NCI-H345 treated with DMSO at 0.1 percent for 48 hours (cell line): Measurements from ENCODE around the gene NOVA1.
"Not testable (repeated sequence)": the region's sequence is repeated elsewhere in the genome, so short reads cannot be mapped to it uniquely, and the experiment has no call there.

Experiments
- DNase-seq: peaks from one replicate; lab custom pipeline; 2025; ENCODE audit not compliant: unreplicated experiment; lab: John Stamatoyannopoulos, UW

NOVA1 gene, protein sequence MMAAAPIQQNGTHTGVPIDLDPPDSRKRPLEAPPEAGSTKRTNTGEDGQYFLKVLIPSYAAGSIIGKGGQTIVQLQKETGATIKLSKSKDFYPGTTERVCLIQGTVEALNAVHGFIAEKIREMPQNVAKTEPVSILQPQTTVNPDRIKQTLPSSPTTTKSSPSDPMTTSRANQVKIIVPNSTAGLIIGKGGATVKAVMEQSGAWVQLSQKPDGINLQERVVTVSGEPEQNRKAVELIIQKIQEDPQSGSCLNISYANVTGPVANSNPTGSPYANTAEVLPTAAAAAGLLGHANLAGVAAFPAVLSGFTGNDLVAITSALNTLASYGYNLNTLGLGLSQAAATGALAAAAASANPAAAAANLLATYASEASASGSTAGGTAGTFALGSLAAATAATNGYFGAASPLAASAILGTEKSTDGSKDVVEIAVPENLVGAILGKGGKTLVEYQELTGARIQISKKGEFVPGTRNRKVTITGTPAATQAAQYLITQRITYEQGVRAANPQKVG

DNA sequence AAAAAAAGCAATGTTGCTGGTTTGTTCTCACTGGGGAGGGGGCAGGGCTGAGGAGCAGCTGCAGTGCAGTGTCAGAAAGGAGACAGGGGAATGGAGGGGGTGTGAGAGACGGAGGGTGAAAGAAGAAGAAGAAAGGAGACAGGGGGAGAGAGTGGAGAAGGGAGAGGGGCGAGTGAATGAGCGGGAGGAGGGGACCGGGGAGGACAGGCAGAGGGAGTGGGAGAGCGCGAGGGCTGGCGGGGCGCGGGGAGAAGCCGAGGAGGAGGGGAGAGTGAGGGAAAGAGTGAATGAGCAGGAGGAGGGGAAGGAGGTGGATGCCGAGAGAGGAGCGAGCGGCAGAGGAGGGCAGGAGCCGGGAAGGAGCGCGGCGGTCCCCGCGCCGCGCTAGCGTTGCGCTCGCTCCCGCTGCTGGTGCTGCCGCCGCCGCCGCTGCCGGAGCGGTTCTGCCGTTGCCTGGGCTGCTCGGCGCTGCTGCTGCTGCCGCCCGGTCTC is at the start of gene NOVA1:
NOVA1 (minus strand) TSS at position 445 of the 492 bp plus-strand sequence. CDS start 597 bp downstream, outside the sequence.
- no peak for DNase-seq

GRCh38 chr14:26645057-26645456 is 47.2 kb upstream of the NOVA1 start:
- not testable (repeated sequence) for DNase-seq

DNA sequence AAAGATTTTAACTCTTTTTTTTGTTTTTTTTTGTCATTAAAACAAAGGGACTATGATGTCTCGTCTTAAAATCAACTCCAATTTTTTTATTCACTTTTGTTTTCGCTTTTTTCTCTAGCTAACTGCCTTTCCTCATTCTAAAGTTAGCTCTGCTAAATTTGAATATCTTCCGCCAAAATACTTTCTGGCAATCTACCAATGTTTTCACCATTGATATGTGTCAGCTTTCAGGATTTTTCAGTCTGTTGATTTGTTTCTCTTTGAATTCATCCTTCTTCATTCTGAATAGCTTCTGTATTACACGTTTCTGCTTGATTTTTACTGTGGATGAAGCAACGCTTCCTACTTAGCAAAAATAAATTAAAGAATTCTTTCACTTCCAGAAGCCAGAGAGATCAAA is 38.7 kb upstream of the NOVA1 start:
- DNase-seq = no peak

- not testable (repeated sequence) for DNase-seq
Measured at GRCh38 chr14:26634946-26635345, 37.1 kb upstream of the NOVA1 start.

DNA sequence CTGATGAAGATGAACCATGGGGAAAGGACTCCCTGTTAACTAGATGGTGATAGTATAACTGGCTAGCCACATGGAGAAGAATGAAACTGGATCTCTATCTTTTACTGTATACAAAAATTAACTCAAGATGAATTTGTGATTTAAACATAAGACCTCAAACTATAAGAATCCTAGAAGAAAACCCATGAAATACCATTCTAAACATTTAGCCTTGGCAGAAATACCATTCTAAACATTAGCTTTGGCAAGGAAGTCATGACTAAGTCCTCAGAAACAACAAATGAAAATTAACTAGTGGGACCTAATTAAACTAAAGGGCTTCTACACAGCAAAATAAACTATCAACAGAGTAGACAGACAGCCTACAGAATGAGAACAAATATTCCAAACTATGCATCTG is 28.4 kb upstream of the NOVA1 start:
- no peak for DNase-seq

DNA sequence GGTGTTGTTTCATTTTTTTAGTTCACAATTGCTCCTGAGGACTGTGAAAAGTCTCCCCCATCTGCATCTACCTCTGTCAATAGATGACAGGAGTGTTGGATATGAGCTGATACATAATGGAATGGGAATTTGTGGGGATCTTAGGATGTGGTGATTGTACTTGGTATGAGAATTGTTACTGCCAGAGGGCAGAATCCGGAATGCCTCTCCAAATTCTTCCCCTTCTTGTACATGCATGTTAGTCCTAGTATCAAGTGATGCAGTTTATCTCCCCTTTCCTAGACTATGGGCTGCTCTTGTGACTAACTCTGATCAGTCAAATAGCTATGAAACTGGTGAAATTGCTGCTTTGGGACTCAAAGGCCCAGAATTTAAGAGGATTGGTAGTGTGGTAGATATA is 24.8 kb upstream of the NOVA1 start:
- no peak for DNase-seq

GRCh38 chr14:26621807-26622560 is 24.2 kb upstream of the NOVA1 start:
- DNase-seq = no peak

DNA sequence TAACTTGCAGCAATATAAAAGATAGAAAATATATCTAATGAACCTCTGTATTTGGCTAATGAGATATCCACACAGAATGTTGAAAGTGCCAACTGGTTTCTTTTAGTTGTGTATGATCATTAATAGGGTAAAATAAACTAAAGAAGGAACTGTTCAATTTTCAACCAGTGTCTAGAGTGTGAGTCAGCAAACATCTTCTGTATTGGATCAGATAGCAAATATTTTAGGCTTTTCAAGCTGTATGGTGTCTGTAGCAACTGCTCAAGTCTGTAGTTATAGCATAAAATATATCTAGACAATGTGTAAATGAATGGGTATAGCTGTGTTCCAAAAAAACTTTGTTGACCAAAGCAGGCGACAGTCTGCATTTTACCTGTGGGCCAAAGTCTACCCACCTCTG is 23.5 kb upstream of the NOVA1 start:
- DNase-seq = no peak

GRCh38 chr14:26611259-26611658 is 13.4 kb upstream of the NOVA1 start:
- no peak for DNase-seq

GRCh38 chr14:26606729-26607312 is 9.0 kb upstream of the NOVA1 start:
- DNase-seq = no peak

DNA sequence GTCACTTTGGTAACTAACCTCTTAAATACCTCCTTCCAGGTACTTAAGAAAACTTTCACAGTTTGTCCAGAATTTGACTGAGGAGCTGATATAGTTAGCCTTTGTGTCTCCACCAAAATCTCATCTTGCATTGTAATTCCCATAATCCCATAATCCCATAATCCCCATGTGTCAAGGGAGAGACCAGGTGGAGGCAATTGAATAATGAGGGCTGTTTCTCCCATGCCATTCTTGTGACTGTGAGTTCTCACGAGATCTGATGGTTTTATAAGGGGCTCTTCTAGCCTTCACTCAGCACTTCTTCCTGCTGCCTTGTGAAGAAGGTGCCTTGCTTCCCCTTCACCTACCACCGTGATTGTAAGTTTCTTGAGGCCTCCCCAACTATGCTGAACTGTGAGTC is 7.8 kb upstream of the NOVA1 start:
- DNase-seq = no peak

- no peak for DNase-seq
Measured at GRCh38 chr14:26602902-26603301, 5.1 kb upstream of the NOVA1 start.

DNA sequence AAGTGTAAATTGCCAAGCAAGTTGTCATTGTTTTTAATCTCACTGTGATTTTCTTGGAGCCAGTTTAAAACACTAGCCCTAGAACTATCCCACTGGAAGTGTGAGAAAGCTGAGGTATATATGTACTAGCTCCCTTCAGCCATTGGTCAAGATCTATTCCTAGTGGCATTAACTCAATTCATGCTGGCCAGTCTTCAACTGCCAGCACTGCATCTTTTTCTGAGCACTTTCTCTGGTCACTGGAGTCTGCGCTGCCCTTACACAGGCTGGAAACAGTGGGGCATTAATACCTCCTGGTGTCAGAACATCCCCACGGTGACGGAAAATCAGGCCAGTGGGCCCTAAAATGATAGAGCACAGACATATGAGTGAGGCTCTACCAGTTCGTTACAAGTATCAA is 4.0 kb upstream of the NOVA1 start:
- DNase-seq = no peak

DNA sequence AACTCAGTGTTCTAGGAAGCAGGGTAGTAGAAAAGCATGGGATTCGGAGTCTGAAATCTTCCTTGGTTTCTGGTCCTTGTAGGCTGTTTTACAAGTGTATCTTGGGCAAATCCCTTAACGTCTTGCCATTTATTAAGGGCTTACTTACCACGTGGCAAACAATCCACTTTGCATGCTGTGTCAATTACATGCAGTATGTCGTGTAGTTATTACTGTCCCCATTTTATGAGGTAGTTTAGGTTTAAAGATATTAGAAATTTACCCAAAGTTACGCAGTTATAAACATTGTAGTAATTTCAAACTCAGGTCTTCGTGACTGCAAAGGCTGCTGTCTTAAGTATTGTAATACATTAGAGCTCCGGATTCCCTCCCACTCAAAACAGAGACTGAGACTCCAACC is 1.5 kb upstream of the NOVA1 start:
- DNase-seq = no peak

- no peak for DNase-seq
Measured at GRCh38 chr14:26598672-26599131, 869 bp upstream of the NOVA1 start.

- DNase-seq = peak; percentile 79
Measured at GRCh38 chr14:26598081-26598671, 343 bp upstream of the NOVA1 start.

GRCh38 chr14:26597071-26597588 is 703 bp downstream of the NOVA1 start:
- DNase-seq = peak; percentile 24

- peak; percentile 60 for DNase-seq
Measured at GRCh38 chr14:26596543-26597061, 1.2 kb downstream of the NOVA1 start.

- peak; percentile 28 for DNase-seq
Measured at GRCh38 chr14:26595926-26596542, 1.8 kb downstream of the NOVA1 start.
